GM19240 (cell line): ENCODE measurements around the gene TNFRSF19.

Experiments used
- DNase-seq: peaks from one replicate; pipeline ENCODE4 v3.0.0; 2011; ENCODE audit warnings: low spot score; ENCODE audit not compliant: insufficient read length

The TNFRSF19 gene

GRCh38 chr13:23627410-23627809 is 57.2 kb downstream of the TNFRSF19 start:
- DNase-seq = no peak

GRCh38 chr13:23628250-23628649 is 58.0 kb downstream of the TNFRSF19 start:
- no peak for DNase-seq

- no peak for DNase-seq
Measured at GRCh38 chr13:23628765-23629565, 58.8 kb downstream of the TNFRSF19 start.

- no peak for DNase-seq
Measured at GRCh38 chr13:23629566-23630272, 59.5 kb downstream of the TNFRSF19 start.

GRCh38 chr13:23630349-23631093 is 60.3 kb downstream of the TNFRSF19 start:
- DNase-seq = no peak

GRCh38 chr13:23631311-23632047 is 61.3 kb downstream of the TNFRSF19 start:
- no peak for DNase-seq

- no peak for DNase-seq
Measured at GRCh38 chr13:23632048-23632582, 61.9 kb downstream of the TNFRSF19 start.

GRCh38 chr13:23632741-23633140 is 62.5 kb downstream of the TNFRSF19 start:
- DNase-seq = no peak

GRCh38 chr13:23634897-23635296 is 64.7 kb downstream of the TNFRSF19 start:
- no peak for DNase-seq

GRCh38 chr13:23636360-23636759 is 66.1 kb downstream of the TNFRSF19 start:
- no peak for DNase-seq

- no peak for DNase-seq
Measured at GRCh38 chr13:23637829-23638228, 67.6 kb downstream of the TNFRSF19 start.

GRCh38 chr13:23639674-23640073 is 69.5 kb downstream of the TNFRSF19 start:
- no peak for DNase-seq

GRCh38 chr13:23642110-23642509 is 71.9 kb downstream of the TNFRSF19 start:
- DNase-seq = no peak

- no peak for DNase-seq
Measured at GRCh38 chr13:23643338-23644125, 73.3 kb downstream of the TNFRSF19 start.

GRCh38 chr13:23644126-23644419 is 73.9 kb downstream of the TNFRSF19 start:
- no peak for DNase-seq

GRCh38 chr13:23644527-23645138 is 74.4 kb downstream of the TNFRSF19 start:
- DNase-seq = no peak

GRCh38 chr13:23645851-23646250 is 75.6 kb downstream of the TNFRSF19 start:
- DNase-seq = no peak

- no peak for DNase-seq
Measured at GRCh38 chr13:23651439-23651838, 81.2 kb downstream of the TNFRSF19 start.

GRCh38 chr13:23651887-23652286 is 81.7 kb downstream of the TNFRSF19 start:
- DNase-seq = no peak
